HG02759 (cell line): Measurements from ENCODE around the gene RBMS1.

Experiments used
- ATAC-seq: cut with Tn5 transposase; IDR thresholded peaks from one replicate; pipeline ENCODE4 v1.9.1; 2021; ENCODE audit warnings: mild to moderate bottlenecking, moderate library complexity; ENCODE audit not compliant: unreplicated experiment

Gene RBMS1

GRCh38 chr2:160389875-160390274 lies 103.7 kb downstream of the RBMS1 start:
- ATAC-seq: no peak

DNA sequence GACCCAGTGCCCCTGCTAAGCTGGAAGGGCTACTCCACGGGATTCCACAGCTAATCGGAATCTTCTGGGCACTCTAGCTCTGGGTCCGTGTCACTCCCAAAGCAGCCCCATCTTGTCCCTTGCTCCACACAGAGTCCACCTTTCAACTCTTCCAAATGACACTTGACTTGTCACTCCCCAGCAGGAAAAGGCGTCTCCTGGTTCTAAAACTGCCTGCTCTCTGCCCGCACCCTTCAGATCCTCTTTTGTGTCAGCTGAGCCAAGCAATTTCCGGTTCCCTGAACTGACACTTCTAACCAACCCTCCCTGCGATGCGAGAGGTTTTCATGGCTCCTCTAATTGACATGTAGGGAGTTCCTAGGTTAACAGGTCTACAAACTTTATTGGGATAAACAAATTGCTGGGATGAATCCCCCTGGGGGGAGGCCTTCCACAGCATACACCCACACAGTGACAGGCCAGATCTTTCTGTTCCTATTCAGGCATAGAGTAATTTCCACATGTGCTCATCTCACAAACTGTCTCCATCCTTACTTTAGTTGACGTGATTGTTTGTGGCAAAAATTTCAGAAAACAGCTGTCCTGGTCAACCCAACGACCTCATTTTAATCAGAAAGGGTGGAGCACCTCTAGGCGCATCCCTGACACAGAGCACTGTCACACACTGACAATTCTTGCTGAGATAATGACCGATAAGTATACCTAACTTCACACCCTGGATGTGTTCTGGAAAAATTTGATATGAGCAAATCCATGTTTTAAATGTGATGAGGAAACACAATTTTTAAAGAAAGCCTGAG lies 104.9 kb downstream of the RBMS1 start:
- ATAC-seq: no peak

DNA sequence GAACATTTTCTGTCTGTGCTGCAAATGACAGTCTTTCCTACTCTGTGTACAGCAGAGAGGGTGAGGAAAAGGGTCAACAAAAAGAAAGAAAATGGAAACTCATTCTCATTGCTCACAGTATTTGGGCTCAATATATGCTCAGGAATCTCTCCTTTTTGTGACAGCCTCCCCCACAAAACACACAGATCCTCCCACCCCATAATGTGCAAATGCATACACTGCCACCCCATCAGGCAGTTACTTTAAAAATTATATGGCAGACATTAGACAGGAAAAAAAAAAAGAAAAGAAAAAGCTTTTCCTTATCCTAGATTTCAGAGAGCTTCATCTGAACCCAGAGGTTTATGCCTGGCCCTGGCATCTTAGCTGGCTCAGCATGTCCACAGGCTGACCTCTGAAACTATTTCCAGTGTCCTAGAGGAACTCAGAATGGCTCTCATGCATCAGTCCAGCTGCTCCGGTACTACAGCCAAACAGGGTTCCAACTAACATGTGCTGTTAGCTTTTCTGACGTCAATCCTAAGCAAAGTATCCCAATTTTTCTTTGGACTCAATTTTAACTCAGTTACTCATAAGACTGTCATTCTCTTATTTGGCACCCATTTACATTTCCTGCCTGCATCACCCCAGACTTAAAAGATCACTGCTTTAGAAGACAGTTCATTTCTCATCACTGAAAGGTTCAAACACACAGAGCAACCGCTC lies 105.9 kb downstream of the RBMS1 start:
- ATAC-seq: no peak

DNA sequence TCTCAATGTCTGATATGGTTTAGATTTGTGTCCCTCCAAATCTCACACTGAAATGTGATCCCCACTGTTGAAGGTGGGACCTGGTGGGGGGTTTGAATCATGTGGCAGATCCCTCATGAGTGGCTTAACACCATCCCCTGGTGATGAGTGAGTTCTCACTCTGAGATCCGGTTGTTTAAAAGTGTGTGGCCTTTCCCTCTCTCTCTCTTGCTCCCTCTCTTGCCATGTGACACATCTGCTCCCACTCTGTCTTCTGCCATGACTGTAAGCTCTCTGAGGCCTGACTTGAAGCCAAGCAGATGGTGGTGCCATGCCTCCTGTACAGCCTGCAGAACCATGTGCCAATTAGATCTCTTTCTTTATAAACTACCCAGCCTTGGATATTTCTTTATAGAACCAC lies 108.8 kb downstream of the RBMS1 start:
- no peak for ATAC-seq

DNA sequence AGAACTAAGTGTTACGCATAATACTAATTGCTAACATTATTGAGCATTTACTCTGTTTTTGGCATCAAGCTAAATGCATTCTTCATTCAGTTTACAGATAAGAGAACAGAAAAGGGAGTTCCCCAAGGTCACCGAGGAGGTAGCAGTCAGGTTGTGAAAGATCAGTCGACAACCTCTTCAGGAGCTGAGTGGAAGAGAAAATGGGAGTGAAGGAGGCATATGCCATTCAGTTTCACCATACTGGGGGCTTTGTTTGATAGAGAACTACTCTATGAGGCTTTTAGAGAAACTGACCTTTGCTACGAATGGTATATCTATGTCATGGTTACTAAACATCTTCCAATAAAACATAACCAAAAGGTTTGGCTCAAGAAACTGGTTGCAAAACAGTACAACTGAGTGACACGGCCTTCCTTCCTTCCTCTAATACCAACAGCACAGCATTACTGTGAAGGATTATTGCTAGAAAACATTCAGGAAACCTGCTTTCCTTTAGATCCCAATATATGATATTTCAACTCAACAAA lies 112.1 kb downstream of the RBMS1 start:
- ATAC-seq: no peak

DNA sequence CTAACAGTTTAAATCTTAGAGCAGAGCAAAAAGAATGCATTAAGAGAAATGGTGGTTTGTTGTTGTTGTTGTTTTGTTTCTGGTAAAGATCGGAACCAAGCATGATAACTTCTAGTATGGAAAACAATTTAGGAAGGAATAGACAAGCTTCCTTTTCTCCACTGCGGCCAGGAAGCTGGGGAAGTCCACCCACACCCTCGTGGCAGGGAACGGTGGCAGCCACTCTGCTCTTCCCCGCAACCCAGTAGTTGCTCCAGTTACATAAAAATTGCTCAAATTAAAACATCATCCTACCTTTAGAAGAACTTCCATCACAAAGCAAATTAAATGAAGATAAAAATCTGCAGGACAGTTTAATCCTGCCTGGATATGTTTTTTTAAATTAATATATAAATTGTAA lies 113.0 kb downstream of the RBMS1 start:
- ATAC-seq: no peak

DNA sequence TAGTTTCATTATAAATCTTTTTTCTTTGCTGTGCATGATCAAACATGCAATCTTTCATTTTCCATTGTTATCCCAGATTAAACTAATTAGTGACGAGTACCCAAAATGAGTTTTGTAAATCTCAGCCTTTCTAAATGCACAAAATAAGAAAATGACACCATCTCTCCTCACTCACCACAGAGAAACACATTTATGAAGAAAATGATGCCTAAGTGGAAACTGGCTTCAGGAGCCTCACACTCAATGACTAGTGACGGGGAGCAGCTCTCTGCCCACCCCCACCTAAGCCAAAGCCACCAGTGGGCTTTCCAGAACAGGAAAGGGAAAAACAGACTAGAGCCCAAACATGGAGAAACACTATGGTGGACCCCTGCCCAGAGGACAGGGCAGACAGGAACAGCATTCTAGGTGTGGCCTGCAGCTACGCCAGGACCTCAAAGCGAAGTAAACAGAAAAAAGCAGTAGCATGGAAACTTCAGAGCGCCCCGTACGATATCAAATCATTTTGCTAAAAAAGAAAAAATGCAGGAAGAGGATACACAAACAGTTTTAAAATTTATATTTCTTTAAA lies 113.5 kb downstream of the RBMS1 start:
- no peak for ATAC-seq

GRCh38 chr2:160379399-160379798 lies 114.2 kb downstream of the RBMS1 start:
- no peak for ATAC-seq

DNA sequence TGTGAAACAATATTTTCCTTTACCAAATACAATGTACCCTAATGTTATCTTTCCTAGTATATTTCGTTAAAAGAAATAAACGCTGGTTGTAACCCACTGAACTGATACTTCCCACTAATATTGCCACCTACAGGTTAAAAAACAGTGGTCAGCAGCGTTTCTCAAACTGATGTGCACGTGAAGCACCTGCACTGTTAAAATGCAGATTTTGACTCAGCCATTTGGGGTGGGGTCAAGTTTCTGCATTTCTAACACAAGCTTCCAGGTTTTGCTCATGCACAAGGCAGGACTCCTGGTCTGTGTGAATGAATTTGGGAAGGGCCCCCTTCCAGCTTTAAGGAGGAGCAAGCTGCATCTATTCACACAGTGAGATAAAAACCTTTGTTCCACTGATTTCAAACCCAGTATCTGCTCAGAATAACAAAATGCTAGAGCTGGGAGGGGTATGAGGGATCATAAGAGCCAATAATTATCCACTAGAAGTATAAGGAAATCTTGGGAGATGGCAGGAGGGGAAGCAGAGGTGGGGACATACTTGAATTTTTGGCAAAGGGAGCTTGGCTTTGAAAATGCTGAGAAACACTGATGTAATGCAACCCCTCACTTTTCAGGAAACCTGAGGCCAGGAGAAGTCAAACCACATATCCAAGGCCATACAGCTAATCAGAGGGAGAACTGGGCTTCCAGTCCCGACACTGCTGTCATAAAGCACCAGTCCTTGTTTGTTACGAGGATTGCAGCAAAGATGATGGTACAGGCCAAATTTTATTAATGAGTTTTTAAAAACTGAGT lies 116.2 kb downstream of the RBMS1 start:
- ATAC-seq: no peak

GRCh38 chr2:160376576-160376975 lies 117.0 kb downstream of the RBMS1 start:
- ATAC-seq: no peak

GRCh38 chr2:160375802-160376469 lies 117.7 kb downstream of the RBMS1 start:
- peak; percentile 58 for ATAC-seq

GRCh38 chr2:160375037-160375436 lies 118.6 kb downstream of the RBMS1 start:
- ATAC-seq: no peak

- no peak for ATAC-seq
Observed at GRCh38 chr2:160373666-160374065, 119.9 kb downstream of the RBMS1 start.

GRCh38 chr2:160373263-160373662 lies 120.3 kb downstream of the RBMS1 start:
- ATAC-seq: no peak

- no peak for ATAC-seq
Observed at GRCh38 chr2:160372585-160372984, 121.0 kb downstream of the RBMS1 start.

DNA sequence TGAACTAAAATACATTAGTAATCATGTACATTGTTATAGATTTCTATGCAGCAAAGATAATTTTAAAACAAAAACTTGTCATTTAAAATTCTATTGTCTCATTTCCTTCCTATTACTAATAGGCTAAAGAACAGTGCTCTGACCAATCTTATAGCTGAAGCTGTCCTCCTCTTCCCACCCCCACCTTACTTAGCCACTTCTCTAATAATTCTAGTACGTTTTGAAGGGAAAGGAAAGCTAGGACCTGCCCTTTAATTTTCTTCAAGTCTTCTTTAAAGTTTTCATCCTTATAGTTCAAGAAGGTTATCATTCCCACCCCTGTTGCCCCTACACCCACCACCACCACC lies 121.6 kb downstream of the RBMS1 start:
- no peak for ATAC-seq

DNA sequence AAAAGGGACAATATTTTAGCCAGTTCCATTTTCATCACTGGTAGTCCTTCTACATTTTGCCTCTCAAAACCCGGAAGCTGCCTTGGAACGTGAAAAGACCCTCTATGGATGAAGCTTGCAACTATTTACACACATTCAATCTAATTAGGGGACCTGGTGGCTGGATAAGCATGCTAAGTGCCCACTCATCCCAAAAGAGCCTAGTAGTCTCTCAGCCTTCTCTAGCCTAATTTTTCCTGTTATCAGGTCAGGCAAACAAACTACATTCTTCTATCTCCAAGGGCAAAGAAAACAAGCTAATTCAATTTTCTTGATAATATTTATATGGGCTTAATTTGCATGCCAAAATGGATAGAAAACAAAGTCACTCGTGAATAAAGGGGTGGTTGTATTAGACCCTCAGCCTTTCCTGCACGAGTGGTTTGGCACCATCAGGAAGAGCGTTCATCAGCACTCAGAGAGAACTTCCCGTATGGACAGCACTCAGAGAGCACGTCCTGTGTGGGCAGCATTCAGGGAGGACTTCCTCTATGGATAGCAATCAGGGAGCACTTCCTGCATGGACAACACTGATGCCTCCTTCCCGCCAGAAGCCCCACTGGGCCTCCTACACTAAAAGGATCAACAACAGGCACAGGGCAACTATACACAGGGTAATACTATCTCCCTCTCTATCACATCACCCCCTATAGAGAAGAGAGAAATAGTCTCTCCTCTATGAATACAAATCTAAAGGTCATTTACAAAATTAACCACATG lies 122.2 kb downstream of the RBMS1 start:
- no peak for ATAC-seq

- ATAC-seq: no peak
Observed at GRCh38 chr2:160368988-160369930, 124.3 kb downstream of the RBMS1 start.

- peak; percentile 73 for ATAC-seq
Observed at GRCh38 chr2:160367887-160368286, 125.7 kb downstream of the RBMS1 start.
